Hindlimb muscle (tissue), 1 donor: ENCODE measurements around the gene CTRB2. TPM values are rescaled to one million over a fixed set of nuclear protein-coding genes. Genes with fewer than 3 reads are reported as not detected.

Experiments
- DNase-seq: peaks from one replicate; pipeline ENCODE4 v3.0.0-alpha.2; 2013
- polyA plus RNA-seq: library from polyadenylated mRNA; unstranded; fragments of 120-200 nt; gene quantifications from one replicate; pipeline ENCODE4 v1.2.1, GENCODE V29; 2013; ENCODE audit not compliant: insufficient read length

CTRB2 gene
- polyA plus RNA-seq, result 0.23 TPM

- no peak for DNase-seq
These were observed at the start of gene CTRB2 for GRCh38 chr16:75206749-75207451. Gene CTRB2, minus strand, starts transcription at chr16:75207161. Its CDS starts 20 bp downstream, at chr16:75207141.

- no peak for DNase-seq
These were observed 49.2 kb upstream of the CTRB2 start for GRCh38 chr16:75256059-75256571.

- DNase-seq, result no peak
These were observed 47.4 kb upstream of the CTRB2 start for GRCh38 chr16:75254359-75254837.

GRCh38 chr16:75252946-75253911 lies 46.3 kb upstream of the CTRB2 start:
- no peak for DNase-seq

GRCh38 chr16:75252049-75252864 lies 45.3 kb upstream of the CTRB2 start:
- DNase-seq, result no peak

GRCh38 chr16:75251280-75252048 lies 44.5 kb upstream of the CTRB2 start, which contains the start of gene BCAR1:
Gene BCAR1, minus strand, starts transcription at chr16:75251624. Its CDS starts 142 bp downstream, at chr16:75251482.
- peak; percentile 89 for DNase-seq

GRCh38 chr16:75250809-75251279 lies 43.9 kb upstream of the CTRB2 start:
- no peak for DNase-seq

- DNase-seq, result no peak
These were observed 43.3 kb upstream of the CTRB2 start for GRCh38 chr16:75250089-75250808.

GRCh38 chr16:75249441-75249840 lies 42.5 kb upstream of the CTRB2 start:
- no peak for DNase-seq

GRCh38 chr16:75248536-75249380 lies 41.8 kb upstream of the CTRB2 start:
- no peak for DNase-seq

GRCh38 chr16:75248142-75248535 lies 41.2 kb upstream of the CTRB2 start:
- no peak for DNase-seq

GRCh38 chr16:75247249-75247648 lies 40.3 kb upstream of the CTRB2 start:
- no peak for DNase-seq

GRCh38 chr16:75246504-75247205 lies 39.7 kb upstream of the CTRB2 start:
- no peak for DNase-seq

- peak; percentile 85 for DNase-seq
These were observed 38.1 kb upstream of the CTRB2 start for GRCh38 chr16:75244844-75245758.

- DNase-seq, result no peak
These were observed 37.4 kb upstream of the CTRB2 start for GRCh38 chr16:75244225-75244809.

- DNase-seq, result no peak
These were observed 36.8 kb upstream of the CTRB2 start for GRCh38 chr16:75243667-75244224.
